OCI-LY7 (cell line): Measurements from ENCODE around the gene PTP4A2. TPM values are rescaled to one million over a fixed set of nuclear protein-coding genes. Genes with fewer than 3 reads are reported as not detected.

Source experiments
- BruUV-seq: library from RNA; stranded (reverse); fragments of 400-500 nt; replicated peaks from 2 replicates; lab custom pipeline; 2021; lab: Mats Ljungman, UMichigan
- CTCF ChIA-PET: fragments of 300-600 bp; sonication (Branson Sonifier 250); formaldehyde crosslinking; loops from one replicate; lab custom pipeline; 2022; ENCODE audit warnings: antibody characterized with exemption; ENCODE audit not compliant: unreplicated experiment; lab: Charles Lee
- POLR2A ChIA-PET: fragments of 300-600 bp; sonication (Branson Sonifier 250); formaldehyde crosslinking; loops from one replicate; lab custom pipeline; 2022; ENCODE audit warnings: antibody characterized with exemption; lab: Charles Lee
- DNase-seq: peaks from one replicate; pipeline ENCODE4 v3.0.0-alpha.2; 2015; ENCODE audit warnings: low spot score
- H2AFZ ChIP-seq: fragments of 200-600 bp; sonication (generic), shearing (Covaris generic); 2 replicates; pipeline ENCODE4 v1.6.1; 2014; ENCODE audit warnings: mild to moderate bottlenecking, antibody characterized with exemption, low read length, moderate library complexity
- H3K27ac ChIP-seq: fragments of 200-600 bp; sonication (generic); 2 replicates; pipeline ENCODE4 v1.5.1; 2014; ENCODE audit warnings: mixed run types, low read depth, mild to moderate bottlenecking, moderate library complexity, low read length, inconsistent platforms; ENCODE audit not compliant: poor library complexity, severe bottlenecking
- H3K36me3 ChIP-seq: fragments of 200-600 bp; sonication (generic); 2 replicates; pipeline ENCODE4 v1.6.1; 2014; ENCODE audit warnings: mild to moderate bottlenecking, antibody characterized with exemption, low read length, moderate library complexity, mixed read lengths; ENCODE audit not compliant: insufficient read depth
- H3K4me1 ChIP-seq: fragments of 200-600 bp; sonication (generic); 2 replicates; pipeline ENCODE4 v1.5.1; 2014; ENCODE audit warnings: mild to moderate bottlenecking, low read length; ENCODE audit not compliant: insufficient read depth, poor library complexity, severe bottlenecking
- H3K4me2 ChIP-seq: fragments of 200-600 bp; sonication (generic); 2 replicates; pipeline ENCODE4 v1.6.1; 2014; ENCODE audit warnings: mild to moderate bottlenecking, low read length
- H3K4me3 ChIP-seq: fragments of 200-600 bp; sonication (generic); 2 replicates; pipeline ENCODE4 v1.5.1; 2014; ENCODE audit warnings: mild to moderate bottlenecking, low read depth, low read length; ENCODE audit not compliant: poor library complexity, severe bottlenecking
- H3K79me2 ChIP-seq: fragments of 200-600 bp; sonication (generic); 2 replicates; pipeline ENCODE4 v1.6.1; 2016; ENCODE audit warnings: low read depth, mild to moderate bottlenecking, low read length, moderate library complexity, mixed read lengths; ENCODE audit not compliant: insufficient read depth
- H3K9me2 ChIP-seq: fragments of 200-600 bp; sonication (generic); 2 replicates; pipeline ENCODE4 v1.6.1; 2016; ENCODE audit warnings: mild to moderate bottlenecking, low read length, mixed read lengths; ENCODE audit not compliant: insufficient read depth
- H3K9me3 ChIP-seq: fragments of 200-600 bp; sonication (generic); 2 replicates; pipeline ENCODE4 v1.6.1; 2014; ENCODE audit warnings: mild to moderate bottlenecking, mixed run types, low read length, mixed read lengths
- H4K20me1 ChIP-seq: fragments of 200-600 bp; sonication (generic); 2 replicates; pipeline ENCODE4 v1.6.1; 2014; ENCODE audit warnings: mild to moderate bottlenecking, antibody characterized with exemption, low read length, moderate library complexity, mixed read lengths; ENCODE audit not compliant: insufficient read depth
- EZH2phosphoT487 ChIP-seq: fragments of 200-600 bp; sonication (generic); IDR thresholded peaks from 2 replicates; pipeline ENCODE4 v1.6.1; 2018; ENCODE audit warnings: low read depth, borderline replicate concordance, mild to moderate bottlenecking, mixed run types, antibody characterized with exemption, low read length, moderate library complexity, mixed read lengths
- intact Hi-C: fragments of 100-400 bp; cut with micrococcal nuclease; formaldehyde crosslinking; loops from one replicate; pipeline ENCODE4 v1.10.0; 2022; ENCODE audit not compliant: unreplicated experiment
- total RNA-seq, 2 experiments: library from RNA; depleted of rRNA in 1 of 2; stranded (reverse); fragments of >200 nt in 1 of 2; shearing (Covaris generic) in 1 of 2; gene quantifications; 2 replicates each; pipeline ENCODE4 v1.2.3, GENCODE V29; 2014 to 2022
- TF ChIP-seq, protein P1 (sequence below): fragments of 200-600 bp; sonication (generic); conservative IDR thresholded peaks from 2 replicates; pipeline ENCODE4 v1.5.1; 2014; ENCODE audit warnings: mild to moderate bottlenecking, antibody characterized with exemption, low read length, moderate library complexity, mixed read lengths

PTP4A2 gene
- total RNA-seq, 2 experiments from 2014 or later: 196 to 208 TPM

GRCh38 chr1:31970873-31971272 lies 32.7 kb upstream of the PTP4A2 start:
- no peaks in the 10 kb centered on the region for H3K9me3 ChIP-seq
- no peak overlapping the region for H3K4me2 ChIP-seq
- H3K36me3 ChIP-seq: no peaks in the 10 kb centered on the region
- POLR2A ChIA-PET: interaction anchor here (0.6 to 1.4 kb wide), 5 partner anchors 9 to 21 kb away, joined by 3 to 7 read pairs (median 4); no protein-coding TSS in a partner anchor
- H3K4me1 ChIP-seq: no peaks in the 10 kb centered on the region
- no peaks in the 10 kb centered on the region for H4K20me1 ChIP-seq
- no peaks in the 10 kb centered on the region for H3K79me2 ChIP-seq
- TF ChIP-seq, protein P1, sequence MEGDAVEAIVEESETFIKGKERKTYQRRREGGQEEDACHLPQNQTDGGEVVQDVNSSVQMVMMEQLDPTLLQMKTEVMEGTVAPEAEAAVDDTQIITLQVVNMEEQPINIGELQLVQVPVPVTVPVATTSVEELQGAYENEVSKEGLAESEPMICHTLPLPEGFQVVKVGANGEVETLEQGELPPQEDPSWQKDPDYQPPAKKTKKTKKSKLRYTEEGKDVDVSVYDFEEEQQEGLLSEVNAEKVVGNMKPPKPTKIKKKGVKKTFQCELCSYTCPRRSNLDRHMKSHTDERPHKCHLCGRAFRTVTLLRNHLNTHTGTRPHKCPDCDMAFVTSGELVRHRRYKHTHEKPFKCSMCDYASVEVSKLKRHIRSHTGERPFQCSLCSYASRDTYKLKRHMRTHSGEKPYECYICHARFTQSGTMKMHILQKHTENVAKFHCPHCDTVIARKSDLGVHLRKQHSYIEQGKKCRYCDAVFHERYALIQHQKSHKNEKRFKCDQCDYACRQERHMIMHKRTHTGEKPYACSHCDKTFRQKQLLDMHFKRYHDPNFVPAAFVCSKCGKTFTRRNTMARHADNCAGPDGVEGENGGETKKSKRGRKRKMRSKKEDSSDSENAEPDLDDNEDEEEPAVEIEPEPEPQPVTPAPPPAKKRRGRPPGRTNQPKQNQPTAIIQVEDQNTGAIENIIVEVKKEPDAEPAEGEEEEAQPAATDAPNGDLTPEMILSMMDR: no peak
- no peak for TF ChIP-seq EZH2phosphoT487
- H3K4me3 ChIP-seq: no peak overlapping the region
- intact Hi-C loops: no loop called here
- CTCF ChIA-PET: no interaction called here
- no peak overlapping the region for H2AFZ ChIP-seq
- BruUV-seq: no TSS peak
- H3K9me2 ChIP-seq: no peaks in the 10 kb centered on the region
- no peak for DNase-seq
- no peak overlapping the region for H3K27ac ChIP-seq

DNA sequence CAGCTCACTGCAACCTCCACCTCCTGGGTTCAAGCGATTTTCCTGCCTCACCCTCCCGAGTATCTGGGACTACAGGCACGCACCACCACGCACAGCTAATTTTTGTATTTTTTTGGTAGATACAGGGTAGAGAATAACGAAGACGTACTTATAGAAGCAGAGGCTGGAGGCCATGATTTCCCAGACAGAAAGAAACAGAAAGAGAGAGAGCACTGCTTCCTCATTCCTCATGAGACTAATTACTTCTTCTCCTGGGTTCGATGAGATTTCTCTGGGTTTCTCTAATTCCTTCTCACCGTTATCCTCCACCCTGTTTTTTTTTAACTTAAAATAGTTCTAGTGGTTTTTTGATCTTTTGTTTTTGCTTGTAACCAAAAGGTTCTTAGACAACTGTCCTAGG lies 23.4 kb upstream of the PTP4A2 start:
- no peaks in the 10 kb centered on the region for H3K9me3 ChIP-seq
- H3K27ac ChIP-seq: no peak overlapping the region
- no TSS peak for BruUV-seq
- no peaks in the 10 kb centered on the region for H3K79me2 ChIP-seq
- no peak overlapping the region for H3K4me3 ChIP-seq
- ChIA-PET POLR2A (interaction anchor here (1.1 to 1.8 kb wide), 3 partner anchors 9 to 100 kb away, joined by 3 to 7 read pairs (median 4); no protein-coding TSS in a partner anchor), CTCF (no interaction called here)
- no peaks in the 10 kb centered on the region for H3K9me2 ChIP-seq
- TF ChIP-seq, protein P1: no peak
- TF ChIP-seq EZH2phosphoT487: no peak
- peak overlapping the region; percentile 44; the same call in 1 of the 2 replicates for H2AFZ ChIP-seq
- no peak for DNase-seq
- peaks cover 18% of the 10 kb centered on the region for H3K4me1 ChIP-seq
- no peaks in the 10 kb centered on the region for H3K36me3 ChIP-seq
- no peak overlapping the region for H3K4me2 ChIP-seq
- intact Hi-C loops: loop anchor here (5.0 kb wide), 1 partner anchor 99 kb away; no protein-coding TSS in a partner anchor
- H4K20me1 ChIP-seq: no peaks in the 10 kb centered on the region

DNA sequence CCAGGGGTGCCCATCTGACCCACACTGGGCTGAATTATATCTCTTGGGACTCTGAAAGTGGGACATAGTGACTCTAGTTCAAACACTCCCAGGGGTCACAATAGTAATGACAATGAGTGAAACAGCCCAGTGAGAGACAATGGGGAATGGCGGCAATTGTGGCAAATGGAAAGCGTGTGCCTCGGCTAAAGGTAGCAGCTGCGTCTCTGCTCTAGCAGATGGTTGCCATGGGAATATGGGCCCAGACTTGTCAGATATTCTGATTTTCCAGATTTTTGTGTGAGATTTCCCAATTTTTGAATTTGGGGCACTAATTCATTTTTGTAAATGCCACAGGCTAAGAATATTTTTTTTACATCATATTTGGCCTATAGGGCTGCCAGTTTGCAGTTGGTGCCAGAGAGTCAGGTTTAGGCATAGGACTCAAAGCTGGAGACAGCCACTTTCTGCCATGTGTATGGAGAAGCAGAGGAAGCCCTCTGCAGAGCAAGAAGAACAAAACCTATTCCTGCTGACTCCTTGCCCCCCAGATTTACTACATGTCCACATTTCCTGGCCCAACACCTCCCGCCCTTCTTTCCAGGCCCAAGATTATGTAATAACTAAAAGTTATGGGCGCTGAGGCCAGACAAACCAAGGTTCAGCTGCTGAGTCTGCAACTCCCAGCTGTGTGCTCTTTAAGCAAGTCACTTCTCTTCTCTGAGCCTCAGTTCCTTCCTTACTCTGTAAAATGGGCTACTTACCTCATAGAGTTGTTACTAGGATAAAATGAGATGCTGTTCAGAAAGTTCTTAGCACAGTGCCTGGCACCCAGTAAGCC lies 21.6 kb upstream of the PTP4A2 start:
- peaks cover 27% of the 10 kb centered on the region for H3K4me1 ChIP-seq
- no peaks in the 10 kb centered on the region for H4K20me1 ChIP-seq
- intact Hi-C loops: loop anchor here (5.0 kb wide), 1 partner anchor 97 kb away; no protein-coding TSS in a partner anchor
- no peaks in the 10 kb centered on the region for H3K9me2 ChIP-seq
- CTCF ChIA-PET: no interaction called here
- H2AFZ ChIP-seq: no peak overlapping the region
- H3K79me2 ChIP-seq: no peaks in the 10 kb centered on the region
- no TSS peak for BruUV-seq
- H3K36me3 ChIP-seq: no peaks in the 10 kb centered on the region
- no peak overlapping the region for H3K27ac ChIP-seq
- H3K4me3 ChIP-seq: no peak overlapping the region
- no peaks in the 10 kb centered on the region for H3K9me3 ChIP-seq
- TF ChIP-seq, protein P1: no peak
- TF ChIP-seq EZH2phosphoT487: no peak
- no peak for DNase-seq
- H3K4me2 ChIP-seq: no peak overlapping the region
- POLR2A ChIA-PET: interaction anchor here (0.8 kb wide), 1 partner anchor 15 kb away, joined by 3 read pairs; no protein-coding TSS in a partner anchor
